Left renal cortex interstitium (tissue), 4 donors: ENCODE data around the gene RPTOR. TPM values are rescaled to one million over a fixed set of nuclear protein-coding genes. Genes with fewer than 3 reads are reported as not detected.
A peak's percentile ranks its signal among the peaks of the same experiment; 100 is the strongest.
"Not testable (repeated sequence)": the region's sequence is repeated elsewhere in the genome, so short reads cannot be mapped to it uniquely, and the experiment has no call there.

Experiments
- DNase-seq, 4 donors: peaks; one replicate each; pipeline ENCODE4 v3.0.0-alpha.2; 2013; ENCODE audit warnings: low read depth in 4 of 4, low spot score in 2 of 4, missing footprints in 1 of 4
- polyA plus RNA-seq, 4 donors: library from polyadenylated mRNA; unstranded; fragments of 120-200 nt; gene quantifications; one replicate each; pipeline ENCODE4 v1.2.1, GENCODE V29; 2013; ENCODE audit not compliant: insufficient read length in 4 of 4

Gene RPTOR
- polyA plus RNA-seq, 4 donors: 16.5 to 25.0 (median 19.7) TPM

DNA sequence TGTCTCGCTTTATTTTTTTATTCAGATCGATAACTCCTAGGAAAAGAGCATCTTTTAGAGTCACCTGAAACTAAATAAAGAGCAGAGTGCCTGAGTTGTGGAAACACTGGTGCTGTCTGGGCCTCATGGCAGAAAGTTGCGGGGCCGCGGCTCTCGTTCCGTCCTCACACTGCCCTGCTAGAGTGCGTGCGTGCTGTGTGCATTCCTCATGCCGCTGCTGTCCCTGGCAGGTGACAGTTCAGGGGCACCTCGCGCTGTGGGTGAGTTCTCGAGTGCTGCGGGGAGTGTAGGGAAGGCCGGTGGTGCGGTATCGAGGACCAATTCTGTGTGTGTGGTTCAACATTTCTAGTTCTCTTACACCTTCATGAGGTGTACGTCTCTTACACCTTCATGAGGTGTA, 136.6 kb downstream of the RPTOR start:
- DNase-seq: no peak

DNA sequence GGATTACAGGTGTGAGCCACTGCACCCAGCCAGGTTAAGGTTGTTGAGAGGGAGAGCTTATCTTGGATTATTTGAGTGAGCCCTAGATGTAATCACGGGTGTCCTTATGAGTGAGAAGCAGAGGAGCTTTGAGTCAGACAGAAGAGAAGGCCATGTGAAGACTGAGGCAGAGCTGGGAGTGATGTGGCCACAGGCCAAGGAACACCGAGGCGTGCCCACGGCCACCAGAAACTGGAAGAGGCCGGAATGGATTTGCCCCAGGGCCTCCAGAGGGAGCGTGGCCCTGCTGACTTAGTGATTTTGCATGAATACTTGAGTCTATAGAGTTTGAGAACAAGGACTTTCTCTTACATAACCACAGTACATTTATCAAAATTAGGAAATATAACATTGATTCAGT, 137.7 kb downstream of the RPTOR start:
- DNase-seq: no peak

DNA sequence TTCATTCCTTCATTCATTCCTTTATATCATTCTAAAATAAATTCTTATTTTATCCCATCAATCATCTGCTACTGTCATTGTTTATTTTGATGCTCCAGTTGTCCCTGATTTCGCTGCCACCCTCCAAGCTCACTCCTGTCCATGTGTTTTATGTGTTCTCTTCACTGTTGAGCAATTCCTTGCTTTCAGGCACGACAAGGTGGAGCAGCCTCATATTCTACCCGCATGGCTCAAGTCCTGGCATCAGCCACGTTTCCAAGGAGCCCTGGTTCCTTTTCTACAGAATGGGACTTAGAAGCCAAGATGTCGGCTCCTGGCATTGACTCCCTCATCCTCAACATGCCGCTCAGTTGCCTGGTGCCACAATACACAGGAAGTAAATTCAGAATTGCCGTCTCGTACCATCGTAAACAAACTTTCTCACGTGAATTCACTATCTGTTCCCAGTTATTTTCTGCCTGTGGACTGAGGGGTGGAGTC, 139.0 kb downstream of the RPTOR start:
- no peak for DNase-seq

- no peak for DNase-seq
Measured at GRCh38 chr17:80687839-80688238, 143.2 kb downstream of the RPTOR start.

DNA sequence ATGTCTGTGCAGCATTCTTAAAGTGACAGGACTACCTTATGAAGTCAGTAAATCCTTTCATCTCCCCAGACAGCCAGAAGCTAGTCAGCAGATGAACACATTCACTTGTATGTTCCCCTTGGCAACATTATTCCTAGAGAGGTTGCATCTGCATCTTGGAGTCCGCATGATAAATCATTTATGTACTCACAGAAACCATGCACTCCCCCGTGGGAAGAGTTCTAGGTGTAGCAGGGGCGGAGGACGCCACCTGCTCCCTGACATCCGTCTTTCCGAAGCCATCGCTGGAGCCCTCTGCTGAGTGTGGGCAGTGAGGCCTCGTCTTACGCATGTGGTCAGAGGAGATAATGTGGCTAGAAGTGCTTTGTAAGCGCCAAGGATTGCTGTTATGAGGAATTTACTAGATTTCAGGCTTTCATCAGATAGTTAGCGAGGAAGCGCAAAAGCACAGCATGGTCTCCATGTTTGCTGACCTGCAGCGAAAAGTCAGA, 144.5 kb downstream of the RPTOR start:
- DNase-seq: no peak

- DNase-seq: no peak
Measured at GRCh38 chr17:80691784-80692183, 147.1 kb downstream of the RPTOR start.

DNA sequence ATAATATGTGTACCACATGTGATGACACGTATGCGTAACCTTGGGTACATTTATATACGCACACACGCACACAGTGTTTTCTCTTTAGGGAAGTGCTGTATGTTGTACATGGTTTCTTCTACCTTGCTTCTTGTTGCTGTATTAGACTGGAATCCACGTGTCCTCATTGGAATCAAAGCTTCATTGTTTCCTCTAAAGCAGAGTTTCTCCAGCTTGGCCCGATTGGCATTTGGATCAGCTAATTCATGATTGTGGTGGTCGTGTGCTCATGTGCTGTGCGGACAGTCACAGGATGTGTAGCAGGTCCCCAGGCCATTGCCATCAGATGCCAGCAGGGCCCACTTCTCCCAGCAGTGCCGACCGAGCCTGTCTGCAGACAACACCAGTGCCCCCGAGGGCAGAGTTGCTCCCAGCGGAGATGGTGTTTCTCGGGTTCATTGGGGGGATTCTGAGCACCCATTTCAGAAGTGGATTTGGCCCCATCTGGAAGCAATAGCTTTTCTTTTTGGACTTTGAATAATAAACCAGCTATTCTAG, 148.4 kb downstream of the RPTOR start:
- no peak for DNase-seq

GRCh38 chr17:80693511-80693910, 148.9 kb downstream of the RPTOR start:
- no peak for DNase-seq

DNA sequence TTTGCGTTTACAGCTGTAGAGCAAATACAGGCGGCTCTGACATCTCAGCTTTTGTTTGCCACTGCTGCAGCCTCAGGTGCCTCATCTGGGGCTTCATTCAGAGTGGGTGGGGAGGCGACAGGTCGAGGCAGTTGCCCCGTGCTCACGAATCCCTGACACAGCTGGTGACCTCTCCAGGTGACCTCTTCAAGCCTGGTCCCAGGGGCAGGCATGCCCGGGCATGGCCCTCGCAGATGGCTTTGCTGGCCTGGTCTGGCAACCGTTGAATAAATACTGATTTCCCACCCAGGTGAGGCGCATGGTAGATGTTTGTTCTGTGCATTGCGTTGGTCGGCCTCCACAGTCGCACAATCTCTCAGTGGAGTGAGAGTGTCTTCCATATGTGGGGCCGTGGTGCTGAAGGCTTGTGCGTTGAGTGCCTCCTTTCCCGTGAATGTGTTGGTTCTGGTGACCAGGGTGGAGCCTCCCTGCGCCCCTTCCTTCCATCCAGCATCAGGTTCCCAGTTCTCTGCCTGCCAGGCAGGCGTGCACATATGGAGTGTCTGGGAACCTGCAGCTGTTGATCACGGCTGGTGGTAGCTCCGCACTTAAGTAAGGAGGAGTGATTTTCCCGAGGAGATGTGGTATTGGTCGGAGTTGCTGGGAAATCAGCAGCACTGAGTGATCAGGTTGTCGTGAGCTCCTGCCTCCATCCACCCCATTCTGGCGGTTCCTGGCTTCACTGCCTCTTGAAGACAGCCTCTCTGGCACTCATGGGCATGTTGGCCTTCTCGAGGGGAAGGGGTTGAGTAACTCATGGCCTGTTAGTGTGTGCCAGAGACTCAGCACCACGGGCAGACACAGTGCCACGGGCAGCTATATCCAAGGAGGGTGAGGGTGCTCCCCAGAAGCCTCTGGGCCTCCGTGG, 149.7 kb downstream of the RPTOR start:
- no peak for DNase-seq

DNA sequence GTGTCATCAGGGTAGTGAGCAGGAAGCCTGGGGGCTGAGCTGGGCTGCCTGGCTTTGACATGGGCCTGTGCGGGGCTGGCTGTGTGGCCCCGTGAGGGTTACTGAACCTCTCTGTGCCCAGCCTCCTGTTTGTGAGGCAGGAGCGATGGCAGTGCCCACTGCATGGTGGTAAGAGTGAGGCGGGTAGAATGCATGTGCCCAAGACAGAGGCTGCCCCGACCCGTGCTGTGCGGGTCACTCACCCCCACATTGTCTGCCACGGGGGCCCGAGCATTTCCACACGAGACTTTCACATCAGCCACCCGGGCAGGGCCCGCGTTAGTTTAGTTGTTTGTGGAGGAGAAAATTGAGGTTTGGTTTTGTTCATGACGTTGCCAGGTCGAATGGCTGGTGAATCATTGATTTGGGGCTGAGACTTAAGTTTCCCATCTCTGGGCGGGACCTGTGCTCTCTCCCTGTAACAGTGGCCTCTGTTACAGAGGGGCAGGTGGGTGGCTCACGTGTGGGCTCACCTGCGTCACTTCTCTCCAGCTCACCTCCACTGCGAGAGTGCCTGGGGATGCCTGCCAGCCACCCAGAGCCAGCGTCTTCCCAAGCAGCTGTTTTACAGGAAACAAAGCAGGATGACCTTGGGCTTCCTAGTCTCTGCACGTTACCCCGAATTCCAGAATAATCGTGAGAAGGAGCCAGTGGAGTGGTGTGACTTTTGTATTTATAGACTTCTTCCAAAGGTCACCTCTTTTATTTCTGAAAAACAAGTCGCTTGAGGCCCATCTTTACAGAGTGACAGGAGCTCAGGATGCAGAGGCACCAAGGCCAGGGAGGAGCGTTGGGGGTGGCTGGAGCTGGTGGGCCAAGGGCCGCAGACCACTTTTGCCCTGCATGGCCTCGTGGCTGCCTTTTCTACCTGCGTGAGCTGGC, 150.6 kb downstream of the RPTOR start:
- peak in 1 of 4 donors; percentile 37 for DNase-seq

DNA sequence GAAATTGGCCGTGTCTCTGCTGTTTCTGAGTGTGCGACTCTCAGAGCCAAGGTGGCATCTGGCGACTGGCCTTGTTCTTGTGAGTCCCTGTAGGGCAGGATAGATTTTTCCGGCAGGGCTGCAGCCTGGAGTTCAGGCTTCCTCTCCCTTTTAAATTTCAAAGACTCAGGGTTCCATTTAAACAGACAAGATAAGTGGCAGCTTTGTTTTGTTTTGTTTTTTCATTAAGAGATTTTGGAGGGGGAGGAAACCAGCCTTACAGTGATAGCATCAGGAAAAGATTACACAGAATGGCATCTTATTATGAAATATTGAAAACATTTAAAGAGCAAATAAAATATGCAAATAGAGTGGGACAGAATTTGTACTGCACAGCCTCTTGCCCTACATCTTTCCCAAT, 151.3 kb downstream of the RPTOR start:
- DNase-seq: no peak

DNA sequence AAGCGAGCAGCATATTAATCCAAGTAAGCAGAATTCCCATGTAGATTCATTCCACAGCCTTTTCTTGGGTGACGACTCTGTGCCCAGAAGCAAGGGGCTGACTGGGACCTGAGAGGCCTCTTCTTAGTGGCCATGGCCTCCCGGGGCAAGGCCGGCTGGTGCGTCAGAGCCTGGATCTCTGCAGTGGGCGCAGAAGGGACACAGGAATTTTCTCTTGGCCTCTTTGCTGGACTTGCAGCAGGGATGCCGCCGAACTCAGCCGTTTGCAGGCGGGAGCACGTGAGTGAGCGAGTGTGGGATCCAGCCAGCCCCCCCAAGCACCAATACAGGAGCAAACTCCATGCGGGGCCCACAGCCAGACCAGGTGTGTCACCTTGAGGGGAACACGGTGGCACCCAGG, 151.8 kb downstream of the RPTOR start:
- DNase-seq: no peak

GRCh38 chr17:80696964-80697363, 152.3 kb downstream of the RPTOR start:
- no peak for DNase-seq

- DNase-seq: no peak
Measured at GRCh38 chr17:80698297-80698696, 153.7 kb downstream of the RPTOR start.

GRCh38 chr17:80699205-80699604, 154.6 kb downstream of the RPTOR start:
- not testable (repeated sequence) for DNase-seq

DNA sequence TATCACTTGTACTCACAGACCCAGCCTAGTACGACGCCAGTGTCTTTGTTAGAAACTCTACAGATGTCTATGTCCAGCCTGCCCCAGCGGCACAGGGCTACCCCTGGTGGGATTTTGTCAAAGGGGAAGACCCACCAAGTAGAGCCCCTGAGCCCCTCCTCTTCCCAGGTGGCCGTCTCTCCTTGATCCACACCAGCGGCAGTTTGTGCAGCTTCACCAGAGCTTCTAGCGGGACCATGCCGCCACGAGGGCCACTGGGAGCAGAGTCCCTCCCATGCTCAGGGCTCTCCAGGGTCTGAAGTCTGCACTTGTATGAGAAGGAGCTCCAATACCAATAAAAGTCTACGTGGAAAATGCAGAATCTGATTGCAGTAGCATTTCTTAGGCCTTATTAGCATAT, 157.1 kb downstream of the RPTOR start:
- no peak for DNase-seq

DNA sequence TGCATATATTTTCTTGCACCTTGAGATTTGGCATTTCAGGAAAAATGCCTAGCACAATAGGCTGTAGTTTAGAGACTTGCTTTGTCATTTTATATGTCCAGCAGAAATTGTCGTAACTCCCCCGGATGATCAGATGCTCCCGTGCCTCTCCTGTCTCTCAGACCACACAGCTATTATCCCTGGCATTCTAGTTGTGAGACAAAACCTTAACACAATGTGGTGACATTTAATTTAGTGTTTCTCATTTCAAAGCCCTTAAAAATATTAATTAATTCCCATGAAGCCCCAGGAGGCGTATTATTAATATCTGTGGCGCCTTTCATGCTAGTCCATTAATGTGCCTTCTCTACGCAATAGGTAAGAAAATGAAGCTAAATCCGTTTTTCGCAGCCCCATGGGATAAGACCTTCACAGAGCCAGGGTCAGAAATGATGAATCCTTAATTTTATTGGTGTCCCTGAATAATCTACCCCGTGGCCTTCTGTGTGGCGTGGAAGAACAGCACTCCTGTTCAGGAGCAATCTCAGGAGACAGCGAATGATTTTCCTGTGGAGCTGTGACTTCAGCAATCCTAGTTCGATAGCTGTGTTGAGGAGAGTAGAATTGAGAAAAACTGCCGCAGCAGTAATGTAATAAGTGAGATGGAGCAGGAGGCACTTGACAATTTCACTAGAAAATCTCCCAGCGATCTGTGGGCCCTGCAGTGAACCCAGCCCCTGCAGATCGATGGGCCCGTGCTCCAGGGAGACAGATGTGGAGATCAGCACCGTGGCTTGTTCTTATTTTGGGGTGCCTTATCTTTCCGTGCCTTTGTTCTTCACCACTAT, 157.9 kb downstream of the RPTOR start:
- DNase-seq: no peak

DNA sequence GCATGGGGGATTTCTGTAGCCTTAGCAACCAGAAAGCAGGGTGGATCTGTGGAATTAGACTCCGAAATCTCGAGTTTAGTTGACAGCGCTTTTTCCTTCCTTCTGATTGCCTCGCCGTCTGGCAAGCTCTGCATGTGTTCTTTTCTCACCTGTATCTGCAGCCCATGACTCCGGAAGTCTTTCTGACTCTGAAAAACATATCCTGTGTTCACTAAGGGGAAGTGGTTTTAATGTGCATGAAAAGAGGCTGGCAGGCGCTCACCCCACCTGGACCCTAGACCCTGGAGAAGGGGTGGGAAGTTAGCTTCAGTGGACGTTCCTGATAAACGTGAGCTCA, 158.5 kb downstream of the RPTOR start:
- DNase-seq: no peak

GRCh38 chr17:80704381-80704819, 159.8 kb downstream of the RPTOR start:
- no peak for DNase-seq

- no peak for DNase-seq
Measured at GRCh38 chr17:80704894-80705293, 160.3 kb downstream of the RPTOR start.
